SU-DHL-6 (cell line): Measurements from ENCODE around the gene HBQ1.

Experiments
- CTCF ChIP-seq: fragments of 200-600 bp; sonication (generic); IDR thresholded peaks from one replicate; pipeline ENCODE4 v1.5.1; 2017; ENCODE audit warnings: antibody characterized with exemption, mild to moderate bottlenecking, low read length, moderate library complexity; ENCODE audit not compliant: insufficient read depth, poor library complexity, severe bottlenecking
- EZH2phosphoT487 ChIP-seq: fragments of 200-600 bp; sonication (generic), shearing (Covaris generic); conservative IDR thresholded peaks from 2 replicates; pipeline ENCODE4 v1.6.1; 2018; ENCODE audit warnings: mild to moderate bottlenecking, antibody characterized with exemption, low read length, moderate library complexity, mixed read lengths

GRCh38 chr16:192686-193085, 12.4 kb downstream of the HBQ1 start:
- TF ChIP-seq CTCF (no peak), EZH2phosphoT487 (no peak)
